SK-N-SH (cell line): Measurements from ENCODE around the gene SART1. TPM values are rescaled to one million over a fixed set of nuclear protein-coding genes. Genes with fewer than 3 reads are reported as not detected.

Source experiments
- CTCF ChIA-PET: fragments of 300-600, 350-600 bp; formaldehyde crosslinking; extraction: SDS; loops from one replicate; lab custom pipeline; 2021; lab: Yijun Ruan, JAX
- POLR2A ChIA-PET: fragments of 350-600 bp; sonication (Branson Sonifier 250); formaldehyde crosslinking; extraction: SDS; loops from one replicate; lab custom pipeline; 2020; ENCODE audit warnings: antibody characterized with exemption, inconsistent platforms; lab: Yijun Ruan, JAX
- DNase-seq: peaks from one replicate; pipeline ENCODE4 v3.0.0; 2012
- H2AFZ ChIP-seq: fragments of 200-600 bp; sonication (generic); 2 replicates; pipeline ENCODE4 v1.8.1; 2016; ENCODE audit warnings: antibody characterized with exemption, mild to moderate bottlenecking, low read depth
- H3F3A ChIP-seq: fragments of 200-600 bp; sonication (generic); replicated peaks from 2 replicates; pipeline ENCODE3; 2016; ENCODE audit warnings: antibody characterized with exemption, mild to moderate bottlenecking; ENCODE audit not compliant: insufficient read depth
- H3K27ac ChIP-seq, 2 experiments: fragments of 200-500 bp in 1 of 2; fragments of 200-600 bp in 1 of 2; sonication (Bioruptor generic) in 1 of 2; sonication (generic), shearing (Covaris generic) in 1 of 2; 2 replicates each; pipeline versions ENCODE4 v1.5.1 to v1.6.1; 2014 to 2016; ENCODE audit warnings: low read depth in 2 of 2, inconsistent platforms in 1 of 2, low read length in 1 of 2, mild to moderate bottlenecking in 1 of 2, mixed read lengths in 1 of 2
- H3K27me3 ChIP-seq: fragments of 200-600 bp; sonication (generic), shearing (Covaris generic); 2 replicates; pipeline ENCODE4 v1.6.1; 2016; ENCODE audit warnings: mixed run types; ENCODE audit not compliant: insufficient read depth
- H3K36me3 ChIP-seq, 2 experiments: fragments of 200-500 bp in 1 of 2; fragments of 200-600 bp in 1 of 2; sonication (Bioruptor generic) in 1 of 2; sonication (generic) in 1 of 2; replicated peaks in 1 of 2; 2 replicates each; pipeline versions ENCODE3 to v1.5.1; 2014 to 2016; ENCODE audit warnings: low read length in 1 of 2, mild to moderate bottlenecking in 1 of 2; ENCODE audit not compliant: insufficient read depth in 2 of 2, control insufficient read depth in 1 of 2
- H3K4me1 ChIP-seq, 2 experiments: fragments of 200-500 bp in 1 of 2; fragments of 200-600 bp in 1 of 2; sonication (Bioruptor generic) in 1 of 2; sonication (generic), shearing (Covaris generic) in 1 of 2; 2 replicates each; pipeline versions ENCODE4 v1.5.1 to v1.6.1; 2014 to 2016; ENCODE audit warnings: low read depth in 1 of 2, low read length in 1 of 2, mixed run types in 1 of 2; ENCODE audit not compliant: insufficient read depth in 2 of 2, control insufficient read depth in 1 of 2
- H3K4me2 ChIP-seq: fragments of 200-600 bp; sonication (generic), shearing (Covaris generic); 2 replicates; pipeline ENCODE4 v1.6.1; 2017; ENCODE audit warnings: mixed run types
- H3K4me3 ChIP-seq, 2 experiments: fragments of 200-500 bp in 1 of 2; fragments of 200-600 bp in 1 of 2; sonication (Bioruptor generic) in 1 of 2; sonication (generic), shearing (Covaris generic) in 1 of 2; 2 replicates each; pipeline versions ENCODE4 v1.5.1 to v1.8.1; 2014 to 2016; ENCODE audit warnings: low read depth in 2 of 2, inconsistent platforms in 1 of 2, low read length in 1 of 2, mild to moderate bottlenecking in 1 of 2, mixed read lengths in 1 of 2, moderate library complexity in 1 of 2
- H3K79me2 ChIP-seq: fragments of 200-600 bp; sonication (generic); 2 replicates; pipeline ENCODE4 v1.8.1; 2017; ENCODE audit warnings: mild to moderate bottlenecking; ENCODE audit not compliant: insufficient read depth
- H3K9ac ChIP-seq: fragments of 200-600 bp; sonication (generic); 2 replicates; pipeline ENCODE4 v1.6.1; 2017; ENCODE audit warnings: mixed run types
- H3K9me2 ChIP-seq: fragments of 200-600 bp; sonication (generic); 2 replicates; pipeline ENCODE4 v1.6.1; 2017; ENCODE audit warnings: mixed run types
- H3K9me3 ChIP-seq: fragments of 200-600 bp; sonication (generic); 2 replicates; pipeline ENCODE4 v1.6.1; 2017; ENCODE audit warnings: mixed run types, mild to moderate bottlenecking, moderate library complexity
- H4K20me1 ChIP-seq: fragments of 200-600 bp; sonication (generic); 2 replicates; pipeline ENCODE4 v1.6.1; 2017; ENCODE audit warnings: mild to moderate bottlenecking, mixed run types; ENCODE audit not compliant: insufficient read depth
- CHD2 ChIP-seq: fragments of 150-350 bp; IDR thresholded peaks from 2 replicates; pipeline ENCODE4 v1.6.1; 2018; ENCODE audit warnings: low read length; ENCODE audit not compliant: partially characterized antibody
- ELF1 ChIP-seq: IDR thresholded peaks from 2 replicates; pipeline ENCODE4 v1.4.0; 2012
- EZH2phosphoT487 ChIP-seq: fragments of 200-600 bp; sonication (generic); IDR thresholded peaks from 2 replicates; pipeline ENCODE4 v1.6.1; 2017; ENCODE audit warnings: low read depth, mixed run types, mild to moderate bottlenecking, antibody characterized with exemption, moderate library complexity, borderline replicate concordance
- FOSL2 ChIP-seq: IDR thresholded peaks from 2 replicates; pipeline ENCODE4 v1.4.0; 2012; ENCODE audit warnings: low read depth, mild to moderate bottlenecking, moderate library complexity, borderline replicate concordance
- FOXJ3 ChIP-seq: sonication (generic); formaldehyde crosslinking; IDR thresholded peaks from 2 replicates; pipeline ENCODE4 v1.5.1; 2020; ENCODE audit warnings: mild to moderate bottlenecking, missing genetic modification reagents
- GATA2 ChIP-seq: sonication (generic); formaldehyde crosslinking; IDR thresholded peaks from 2 replicates; pipeline ENCODE4 v1.5.0; 2020; ENCODE audit warnings: mild to moderate bottlenecking, missing genetic modification reagents
- IRF3 ChIP-seq: fragments of 150-350 bp; IDR thresholded peaks from 2 replicates; pipeline ENCODE4 v1.6.1; 2016; ENCODE audit warnings: mild to moderate bottlenecking, low read depth, low read length
- MAX ChIP-seq: IDR thresholded peaks from 2 replicates; pipeline ENCODE4 v1.4.0; 2012; ENCODE audit warnings: low read depth
- MXI1 ChIP-seq: IDR thresholded peaks from 2 replicates; pipeline ENCODE4 v1.6.1; 2012; ENCODE audit warnings: mild to moderate bottlenecking, low read depth, low read length, improper control_type of control experiment
- NFIC ChIP-seq: IDR thresholded peaks from 2 replicates; pipeline ENCODE4 v1.4.0; 2012; ENCODE audit warnings: borderline replicate concordance
- NRF1 ChIP-seq: IDR thresholded peaks from 2 replicates; pipeline ENCODE4 v1.6.1; 2012; ENCODE audit warnings: low read depth, mild to moderate bottlenecking, low read length
- PBX3 ChIP-seq: IDR thresholded peaks from 2 replicates; pipeline ENCODE4; 2012
- RCOR1 ChIP-seq: fragments of 150-350 bp; IDR thresholded peaks from 2 replicates; pipeline ENCODE4 v1.6.1; 2017; ENCODE audit warnings: antibody characterized with exemption, low read length
- RFX5 ChIP-seq: IDR thresholded peaks from 2 replicates; pipeline ENCODE4 v1.6.1; 2012; ENCODE audit warnings: mild to moderate bottlenecking, improper control_type of control experiment, low read length
- SIN3A ChIP-seq: IDR thresholded peaks from 2 replicates; pipeline ENCODE4 v1.6.1; 2012; ENCODE audit warnings: low read depth, mild to moderate bottlenecking, low read length, moderate library complexity, borderline replicate concordance
- SMC3 ChIP-seq: IDR thresholded peaks from 2 replicates; pipeline ENCODE4 v1.6.1; 2012; ENCODE audit warnings: low read depth, low read length, improper control_type of control experiment
- TAF1 ChIP-seq: IDR thresholded peaks from 2 replicates; pipeline ENCODE4 v1.6.1; 2012; ENCODE audit warnings: low read depth, mild to moderate bottlenecking, low read length, moderate library complexity, borderline replicate concordance
- TCF12 ChIP-seq: IDR thresholded peaks from 2 replicates; pipeline ENCODE4 v1.4.0; 2012
- TEAD4 ChIP-seq: IDR thresholded peaks from 2 replicates; pipeline ENCODE4 v1.4.0; 2012; ENCODE audit warnings: mild to moderate bottlenecking, borderline replicate concordance; ENCODE audit not compliant: insufficient read depth
- USF2 ChIP-seq: fragments of 150-350 bp; IDR thresholded peaks from 2 replicates; pipeline ENCODE4 v1.6.1; 2017; ENCODE audit warnings: antibody characterized with exemption, low read length, low read depth, borderline replicate concordance
- WGBS: methylation state at CpG from one replicate; pipeline ENCODE4 v1.1.6; 2017; ENCODE audit warnings: low lambda C conversion rate; 5-methylcytosine and 5-hydroxymethylcytosine counted together
- polyA plus RNA-seq, 3 experiments: library from polyadenylated mRNA; depleted of rRNA; stranded (reverse); fragments of >200 nt; gene quantifications; 2 replicates each; pipeline ENCODE4 v1.2.3, GENCODE V29; 2012

The SART1 gene
- polyA plus RNA-seq, 1 of the 3 experiments (the other 2 are of a cell fraction) = 73.6 TPM

GRCh38 chr11:65981972-65982823, 20.7 kb downstream of the SART1 start:
- ChIA-PET CTCF (interaction anchor here (1.3 to 20.1 kb wide), 2 partner anchors 10 to 95 kb away, joined by 3 to 261 read pairs; partner anchors contain the start of genes CCDC85B, CTSW and FIBP), POLR2A (no interaction called here)
- H3K79me2 ChIP-seq = no peaks in the 10 kb centered on the region
- H4K20me1 ChIP-seq = no peaks in the 10 kb centered on the region
- no peak overlapping the region for H3K4me2 ChIP-seq
- H3K4me3 ChIP-seq = no peak overlapping the region
- no peak overlapping the region for H2AFZ ChIP-seq
- WGBS = 88% methylated on average over 10 of the region's 16 CpGs
- H3K27ac ChIP-seq = no peak overlapping the region
- no peaks in the 10 kb centered on the region for H3K27me3 ChIP-seq
- H3K4me1 ChIP-seq = no peaks in the 10 kb centered on the region
- peaks cover 12% of the 10 kb centered on the region for H3F3A ChIP-seq
- H3K9ac ChIP-seq = no peak overlapping the region
- no peaks in the 10 kb centered on the region for H3K9me3 ChIP-seq
- TF ChIP-seq MXI1 = no peak
- TF ChIP-seq, all 33 proteins: peak for 0
- DNase-seq = peak; percentile 35
- Histone ChIP-seq H3K9me2 (no peaks in the 10 kb centered on the region), H3K36me3 (peaks cover 3 to 23% of the 10 kb centered on the region in 2 experiments)

- WGBS = 87% methylated on average over 20 of the region's 22 CpGs
- H2AFZ ChIP-seq = no peak overlapping the region
- TF ChIP-seq TCF12 (no peak), SMC3 (no peak), CHD2 (no peak), SIN3A (no peak), GATA2 (no peak), MAX (no peak), NFIC (no peak), RCOR1 (no peak), EZH2phosphoT487 (no peak), NRF1 (no peak), PBX3 (no peak), FOXJ3 (CRISPR knock-in tag) (no peak), TAF1 (no peak), RFX5 (no peak), USF2 (no peak), FOSL2 (no peak), MXI1 (no peak), IRF3 (no peak), ELF1 (no peak), TEAD4 (no peak)
- TF ChIP-seq, all 33 proteins: peak for 0
- H3K79me2 ChIP-seq = no peaks in the 10 kb centered on the region
- peaks cover 3 to 15% of the 10 kb centered on the region in 2 experiments for H3K36me3 ChIP-seq
- H3K27ac ChIP-seq = no peak overlapping the region
- DNase-seq = peak; percentile 11
- no peaks in the 10 kb centered on the region for H3K9me2 ChIP-seq
- H3K4me3 ChIP-seq = no peak overlapping the region
- H4K20me1 ChIP-seq = no peaks in the 10 kb centered on the region
- no peaks in the 10 kb centered on the region for H3K4me1 ChIP-seq
- H3K27me3 ChIP-seq = no peaks in the 10 kb centered on the region
- no peaks in the 10 kb centered on the region for H3K9me3 ChIP-seq
- H3K4me2 ChIP-seq = no peak overlapping the region
- no peak overlapping the region for H3K9ac ChIP-seq
- H3F3A ChIP-seq = peaks cover 12% of the 10 kb centered on the region
- POLR2A ChIA-PET = no interaction called here
- CTCF ChIA-PET = interaction anchor here (20.1 kb wide), 1 partner anchor 96 kb away, joined by 261 read pairs; the partner anchor contains the start of genes CCDC85B, CTSW and FIBP
Observed at GRCh38 chr11:65982824-65983588, 21.5 kb downstream of the SART1 start.
